MM.1S (cell line): ENCODE data around the gene PNPLA2.

Experiments
- EZH2 ChIP-seq: fragments of 300-600 bp; sonication (generic); optimal IDR thresholded peaks from 2 replicates; pipeline ENCODE3; 2017; ENCODE audit warnings: low read depth, mild to moderate bottlenecking, antibody characterized with exemption, low read length, mixed read lengths
- TF ChIP-seq, protein P1 (sequence below): fragments of 300-600 bp; sonication (generic); IDR thresholded peaks from 2 replicates; pipeline ENCODE4 v1.5.1; 2016; ENCODE audit warnings: antibody characterized with exemption, low read length, mixed read lengths

DNA sequence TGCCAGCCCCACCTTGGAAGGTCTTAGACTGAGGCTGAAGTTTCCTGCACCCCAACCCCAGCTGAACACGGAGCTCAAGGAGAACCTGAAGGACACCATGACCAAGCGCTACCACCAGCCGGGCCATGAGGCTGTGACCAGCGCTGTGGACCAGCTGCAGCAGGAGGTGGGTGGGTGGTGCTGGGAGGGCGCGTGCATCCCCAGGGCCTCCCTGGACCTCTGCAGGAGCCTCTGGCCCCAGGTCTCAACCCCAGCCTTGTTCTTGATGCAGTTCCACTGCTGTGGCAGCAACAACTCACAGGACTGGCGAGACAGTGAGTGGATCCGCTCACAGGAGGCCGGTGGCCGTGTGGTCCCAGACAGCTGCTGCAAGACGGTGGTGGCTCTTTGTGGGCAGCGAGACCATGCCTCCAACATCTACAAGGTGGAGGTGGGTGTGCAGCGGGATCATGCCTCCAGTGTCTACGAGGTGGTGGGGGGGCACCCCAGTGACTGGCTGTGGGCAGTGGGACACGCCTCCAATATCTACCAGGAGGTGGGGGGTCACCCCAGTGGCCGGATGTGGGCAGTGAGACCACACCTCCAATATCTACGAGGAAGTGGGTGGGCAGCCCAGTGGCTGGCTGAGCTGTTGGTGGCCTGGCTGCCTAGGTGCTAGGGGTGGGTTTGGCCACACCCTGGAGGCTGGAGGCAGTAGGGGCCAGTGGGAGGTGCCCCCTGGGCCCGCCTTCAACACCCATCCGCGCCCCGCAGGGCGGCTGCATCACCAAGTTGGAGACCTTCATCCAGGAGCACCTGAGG is 18.7 kb downstream of the PNPLA2 start:
- TF ChIP-seq, protein P1, sequence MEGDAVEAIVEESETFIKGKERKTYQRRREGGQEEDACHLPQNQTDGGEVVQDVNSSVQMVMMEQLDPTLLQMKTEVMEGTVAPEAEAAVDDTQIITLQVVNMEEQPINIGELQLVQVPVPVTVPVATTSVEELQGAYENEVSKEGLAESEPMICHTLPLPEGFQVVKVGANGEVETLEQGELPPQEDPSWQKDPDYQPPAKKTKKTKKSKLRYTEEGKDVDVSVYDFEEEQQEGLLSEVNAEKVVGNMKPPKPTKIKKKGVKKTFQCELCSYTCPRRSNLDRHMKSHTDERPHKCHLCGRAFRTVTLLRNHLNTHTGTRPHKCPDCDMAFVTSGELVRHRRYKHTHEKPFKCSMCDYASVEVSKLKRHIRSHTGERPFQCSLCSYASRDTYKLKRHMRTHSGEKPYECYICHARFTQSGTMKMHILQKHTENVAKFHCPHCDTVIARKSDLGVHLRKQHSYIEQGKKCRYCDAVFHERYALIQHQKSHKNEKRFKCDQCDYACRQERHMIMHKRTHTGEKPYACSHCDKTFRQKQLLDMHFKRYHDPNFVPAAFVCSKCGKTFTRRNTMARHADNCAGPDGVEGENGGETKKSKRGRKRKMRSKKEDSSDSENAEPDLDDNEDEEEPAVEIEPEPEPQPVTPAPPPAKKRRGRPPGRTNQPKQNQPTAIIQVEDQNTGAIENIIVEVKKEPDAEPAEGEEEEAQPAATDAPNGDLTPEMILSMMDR = no peak
- TF ChIP-seq EZH2 = no peak
